Adrenal gland (tissue), 5 donors: Measurements from ENCODE around the gene RPS19.

Experiments
- POLR2A ChIP-seq, 2 donors: fragments of 450-650 bp; IDR thresholded peaks; one replicate each; pipeline ENCODE4 v1.6.1; 2017; ENCODE audit warnings: antibody characterized with exemption in 2 of 2, mild to moderate bottlenecking in 2 of 2, moderate library complexity in 1 of 2
- TF ChIP-seq, protein P1 (sequence below), 6 experiments: fragments of 450-650 bp in 4 of 6; fragments of 200-600 bp in 2 of 6; sonication (generic) in 1 of 6; IDR thresholded peaks; 1 replicate in 5 of 6; 2 replicates in 1 of 6; pipeline versions ENCODE4 v1.5.1 to v1.8.0; 2016 to 2021; ENCODE audit warnings: antibody characterized with exemption in 6 of 6, mild to moderate bottlenecking in 2 of 6, moderate library complexity in 1 of 6
- donor health status: DM: no; HTN: no; CAD: no.

GRCh38 chr19:41862445-41862986 is 2.5 kb downstream of the RPS19 start:
- TF ChIP-seq, protein P1, sequence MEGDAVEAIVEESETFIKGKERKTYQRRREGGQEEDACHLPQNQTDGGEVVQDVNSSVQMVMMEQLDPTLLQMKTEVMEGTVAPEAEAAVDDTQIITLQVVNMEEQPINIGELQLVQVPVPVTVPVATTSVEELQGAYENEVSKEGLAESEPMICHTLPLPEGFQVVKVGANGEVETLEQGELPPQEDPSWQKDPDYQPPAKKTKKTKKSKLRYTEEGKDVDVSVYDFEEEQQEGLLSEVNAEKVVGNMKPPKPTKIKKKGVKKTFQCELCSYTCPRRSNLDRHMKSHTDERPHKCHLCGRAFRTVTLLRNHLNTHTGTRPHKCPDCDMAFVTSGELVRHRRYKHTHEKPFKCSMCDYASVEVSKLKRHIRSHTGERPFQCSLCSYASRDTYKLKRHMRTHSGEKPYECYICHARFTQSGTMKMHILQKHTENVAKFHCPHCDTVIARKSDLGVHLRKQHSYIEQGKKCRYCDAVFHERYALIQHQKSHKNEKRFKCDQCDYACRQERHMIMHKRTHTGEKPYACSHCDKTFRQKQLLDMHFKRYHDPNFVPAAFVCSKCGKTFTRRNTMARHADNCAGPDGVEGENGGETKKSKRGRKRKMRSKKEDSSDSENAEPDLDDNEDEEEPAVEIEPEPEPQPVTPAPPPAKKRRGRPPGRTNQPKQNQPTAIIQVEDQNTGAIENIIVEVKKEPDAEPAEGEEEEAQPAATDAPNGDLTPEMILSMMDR (IDR thresholded peaks at IDR 0.05) = no peak
- TF ChIP-seq POLR2A (IDR thresholded peaks at IDR 0.05) = no peak
